ENCODE results near the gene SERP2. TPM values are rescaled to one million over a fixed set of nuclear protein-coding genes. Genes with fewer than 3 reads are reported as not detected.
A peak's percentile ranks its signal among the peaks of the same experiment; 100 is the strongest.
"Not testable (repeated sequence)": the region's sequence is repeated elsewhere in the genome, so short reads cannot be mapped to it uniquely, and the experiment has no call there.

SERP2 gene
- 1 to 10 TPM; 1.0 to 3.6 TPM for total RNA-seq

DNA sequence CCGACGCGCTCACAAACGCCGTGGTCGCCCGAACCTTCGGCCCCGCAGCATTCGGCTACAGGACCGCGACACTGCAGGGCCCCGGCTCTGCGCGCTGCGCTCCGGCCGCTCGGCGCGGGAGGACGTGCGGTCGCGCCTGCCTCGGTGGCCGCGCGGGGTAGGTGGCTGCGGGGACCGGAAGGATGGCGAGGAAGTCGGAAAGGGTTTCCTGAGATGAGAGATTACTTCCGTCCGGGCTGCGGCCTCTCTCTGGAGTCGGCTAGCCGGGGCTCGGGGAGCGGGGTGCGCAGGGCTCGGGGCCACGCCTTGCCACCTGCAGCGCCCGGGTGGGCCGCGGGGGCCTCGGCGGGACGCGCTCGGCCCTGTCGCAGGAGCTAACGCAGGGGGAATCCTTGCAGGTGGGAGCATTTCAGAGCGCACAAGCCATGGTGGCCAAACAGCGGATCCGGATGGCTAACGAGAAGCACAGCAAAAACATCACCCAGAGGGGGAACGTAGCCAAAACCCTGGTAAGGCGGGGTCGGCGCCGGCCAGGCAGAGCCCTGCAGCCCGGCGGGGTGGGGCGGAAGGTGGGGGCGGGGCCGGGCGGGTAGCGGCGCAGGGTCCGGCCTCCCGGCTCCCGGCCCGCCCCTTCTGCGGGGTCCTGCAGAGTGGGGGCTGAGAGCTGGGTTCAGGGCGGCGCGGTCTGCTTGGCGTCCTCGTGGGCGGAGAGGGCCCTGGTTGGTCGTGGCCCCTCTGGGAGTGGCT, at the start of gene SERP2:
Gene SERP2 (plus strand): TSS at position 224 of the 747 bp plus-strand sequence. CDS start 202 bp downstream, at position 426.
- H3K4me1 Mint-ChIP-seq (ENCODE audit: low read depth): peaks cover 26% of the 10 kb centered on the region
- ATAC-seq (replicated peaks in 1 of 2) (peak; percentile 57 to 58), DNase-seq (peak; percentile 28 to 35)
- H3K27me3 Mint-ChIP-seq (ENCODE audit: low read depth): peaks cover 34% of the 10 kb centered on the region
- no peak within 1 kb of the TSS for H3K27ac Mint-ChIP-seq
- H3K9me3 Mint-ChIP-seq: no peaks in the 10 kb centered on the region
- H3K36me3 Mint-ChIP-seq (ENCODE audit: insufficient read depth in 2 of 2): peaks cover 2 to 4% of the 10 kb centered on the region in 2 donors
- peak within 1 kb of the TSS; percentile 61 to 74 for H3K4me3 Mint-ChIP-seq

DNA sequence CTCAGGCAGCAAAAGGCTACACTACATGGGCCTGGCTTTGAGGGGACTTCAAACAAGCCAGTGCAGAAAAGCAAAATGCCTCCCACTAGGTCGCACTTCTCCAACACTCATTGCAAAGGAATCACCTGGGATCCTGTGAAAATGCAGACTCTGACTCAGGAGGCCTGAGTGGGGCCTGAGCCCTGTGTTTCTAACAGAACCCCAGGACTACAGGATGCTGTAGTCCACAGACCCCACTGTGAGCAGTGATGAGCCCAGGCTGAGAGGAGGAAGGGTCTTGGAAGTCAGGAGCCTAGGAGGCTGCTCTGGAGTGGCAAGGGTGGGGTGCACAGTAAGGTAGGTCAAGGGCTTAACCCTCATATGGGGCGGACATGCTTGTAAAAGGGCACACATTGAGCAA, 46.7 kb upstream of the SERP2 start:
- no peak overlapping the region for H3K4me3 Mint-ChIP-seq
- H3K27me3 Mint-ChIP-seq (ENCODE audit: low read depth): peaks cover 13% of the 10 kb centered on the region
- peaks cover 16% of the 10 kb centered on the region for H3K4me1 Mint-ChIP-seq (ENCODE audit: low read depth)
- H3K9me3 Mint-ChIP-seq: peaks cover 0 to 5% of the 10 kb centered on the region in 2 donors
- ATAC-seq (replicated peaks in 1 of 2): no peak
- H3K27ac Mint-ChIP-seq: no peak overlapping the region
- H3K36me3 Mint-ChIP-seq (ENCODE audit: insufficient read depth in 2 of 2): no peaks in the 10 kb centered on the region
- DNase-seq: no peak

- peaks cover 17% of the 10 kb centered on the region for H3K4me1 Mint-ChIP-seq (ENCODE audit: low read depth)
- not testable (repeated sequence) for H3K4me3 Mint-ChIP-seq; ATAC-seq (replicated peaks in 1 of 2); H3K36me3 Mint-ChIP-seq (ENCODE audit: insufficient read depth in 2 of 2); H3K9me3 Mint-ChIP-seq; DNase-seq; H3K27ac Mint-ChIP-seq
- H3K27me3 Mint-ChIP-seq (ENCODE audit: low read depth): peaks cover 13% of the 10 kb centered on the region
These were observed 44.6 kb upstream of the SERP2 start for GRCh38 chr13:44329041-44329440.

DNA sequence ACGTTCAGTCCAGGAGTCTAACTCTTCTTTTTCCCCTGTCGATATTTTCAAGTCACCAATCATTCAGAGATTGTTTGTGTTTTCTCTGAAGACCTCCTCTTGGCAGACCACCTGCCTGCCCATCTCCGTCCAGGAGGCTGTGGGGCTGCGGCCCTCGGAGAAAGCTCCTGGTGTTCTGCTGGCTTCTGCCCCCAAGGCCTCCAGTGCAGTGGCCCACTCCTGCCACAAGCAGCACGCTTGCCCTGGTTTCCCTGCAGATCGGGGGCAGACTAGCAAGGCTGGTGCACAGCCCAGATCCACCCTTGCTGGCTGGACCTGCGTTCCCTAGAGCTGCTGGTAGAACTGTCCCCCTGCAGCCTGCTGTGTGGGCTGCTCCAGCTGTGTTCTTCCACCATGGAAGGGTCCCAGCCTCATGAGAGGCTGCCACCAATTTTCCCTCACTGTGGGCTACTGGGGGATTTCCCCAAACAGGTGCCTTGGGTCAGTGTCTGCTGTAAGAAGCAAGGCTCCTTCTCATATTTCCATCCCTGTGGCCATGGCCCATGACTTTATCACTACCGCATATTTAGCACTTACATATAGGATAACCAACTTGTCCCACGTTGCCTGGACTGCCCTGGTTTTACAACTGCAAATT, 43.6 kb upstream of the SERP2 start:
- Mint-ChIP-seq H3K4me1 (ENCODE audit: low read depth) (peaks cover 21% of the 10 kb centered on the region), H3K27me3 (ENCODE audit: low read depth) (peaks cover 13% of the 10 kb centered on the region), H3K27ac (no peak overlapping the region), H3K9me3 (peaks cover 0 to 5% of the 10 kb centered on the region in 2 donors), H3K36me3 (ENCODE audit: insufficient read depth in 2 of 2) (no peaks in the 10 kb centered on the region), H3K4me3 (no peak overlapping the region)
- no peak for DNase-seq
- no peak for ATAC-seq (replicated peaks in 1 of 2)

- Mint-ChIP-seq H3K27me3 (ENCODE audit: low read depth) (peaks cover 13% of the 10 kb centered on the region), H3K36me3 (ENCODE audit: insufficient read depth in 2 of 2) (no peaks in the 10 kb centered on the region), H3K9me3 (peaks cover 0 to 5% of the 10 kb centered on the region in 2 donors), H3K27ac (no peak overlapping the region), H3K4me1 (ENCODE audit: low read depth) (peaks cover 21% of the 10 kb centered on the region), H3K4me3 (peak overlapping the region in 1 of 2 donors; percentile 19)
- DNase-seq (no peak), ATAC-seq (replicated peaks in 1 of 2) (peak; percentile 87 to 96)
These were observed 42.2 kb upstream of the SERP2 start for GRCh38 chr13:44331446-44331845.

DNA sequence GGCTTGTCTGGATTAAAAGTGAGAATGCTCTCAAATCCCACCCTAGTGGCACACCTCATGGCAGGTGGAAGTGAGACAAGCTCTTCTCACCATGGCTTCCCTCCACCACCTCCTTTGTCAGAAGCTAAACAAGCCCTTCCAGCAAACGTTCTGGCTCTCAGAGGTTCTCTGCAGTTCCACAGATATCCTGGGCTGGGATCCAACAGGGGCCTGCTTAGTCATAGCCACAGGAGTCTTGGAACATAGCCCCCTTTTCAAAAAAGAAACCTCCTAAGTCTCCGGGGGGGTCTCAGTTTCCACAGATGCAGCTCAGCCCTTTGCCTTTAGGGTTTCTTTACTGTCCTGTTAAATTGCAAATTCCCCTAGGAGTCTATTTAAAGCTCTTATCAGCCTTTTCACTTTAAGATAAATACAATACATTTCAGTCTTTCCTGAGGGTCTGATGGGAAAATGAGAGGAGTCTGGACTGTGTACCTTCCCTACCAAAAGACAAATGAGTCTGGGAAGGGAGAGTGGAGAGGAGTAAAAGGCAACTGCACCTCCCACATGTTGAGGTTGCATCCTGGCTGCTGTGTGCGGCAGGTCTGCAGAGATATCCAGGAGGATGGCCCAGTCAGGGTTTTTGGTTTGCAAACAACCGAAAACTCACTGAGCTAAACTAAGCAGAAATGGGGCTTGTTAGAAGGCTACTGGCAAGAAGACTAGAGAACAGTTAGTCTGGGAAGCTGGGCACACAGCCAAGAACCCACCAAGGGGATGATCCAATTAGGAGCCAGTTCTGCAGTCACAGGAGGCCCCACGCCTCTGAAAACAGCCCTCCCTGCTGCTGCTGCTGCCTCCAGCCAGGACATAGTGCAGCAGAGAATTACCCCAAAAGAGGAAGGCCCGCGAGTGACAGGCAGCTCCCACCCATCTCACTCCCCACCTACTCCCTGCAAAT, 41.4 kb upstream of the SERP2 start:
- no peaks in the 10 kb centered on the region for H3K36me3 Mint-ChIP-seq (ENCODE audit: insufficient read depth in 2 of 2)
- no peak overlapping the region for H3K4me3 Mint-ChIP-seq
- no peak for DNase-seq
- peaks cover 22% of the 10 kb centered on the region for H3K4me1 Mint-ChIP-seq (ENCODE audit: low read depth)
- H3K9me3 Mint-ChIP-seq: peaks cover 0 to 5% of the 10 kb centered on the region in 2 donors
- peaks cover 13% of the 10 kb centered on the region for H3K27me3 Mint-ChIP-seq (ENCODE audit: low read depth)
- H3K27ac Mint-ChIP-seq: no peak overlapping the region
- ATAC-seq (replicated peaks in 1 of 2): no peak

- Mint-ChIP-seq H3K4me1 (ENCODE audit: low read depth) (peaks cover 31% of the 10 kb centered on the region), H3K9me3 (no peaks in the 10 kb centered on the region), H3K36me3 (ENCODE audit: insufficient read depth in 2 of 2) (no peaks in the 10 kb centered on the region), H3K4me3 (no peak overlapping the region), H3K27ac (no peak overlapping the region), H3K27me3 (ENCODE audit: low read depth) (no peaks in the 10 kb centered on the region)
- ATAC-seq (replicated peaks in 1 of 2) (no peak), DNase-seq (no peak)
These were observed 39.5 kb upstream of the SERP2 start for GRCh38 chr13:44333950-44334655.

GRCh38 chr13:44334751-44335150, 38.9 kb upstream of the SERP2 start:
- Mint-ChIP-seq H3K9me3 (no peaks in the 10 kb centered on the region), H3K36me3 (ENCODE audit: insufficient read depth in 2 of 2) (no peaks in the 10 kb centered on the region), H3K4me3 (no peak overlapping the region)

GRCh38 chr13:44336934-44337333, 36.7 kb upstream of the SERP2 start:
- DNase-seq: no peak
- H3K4me3 Mint-ChIP-seq: no peak overlapping the region
- peaks cover 14% of the 10 kb centered on the region for H3K4me1 Mint-ChIP-seq (ENCODE audit: low read depth)
- H3K9me3 Mint-ChIP-seq: peaks cover 0 to 2% of the 10 kb centered on the region in 2 donors
- H3K27me3 Mint-ChIP-seq (ENCODE audit: low read depth): no peaks in the 10 kb centered on the region
- H3K36me3 Mint-ChIP-seq (ENCODE audit: insufficient read depth in 2 of 2): no peaks in the 10 kb centered on the region
- H3K27ac Mint-ChIP-seq: no peak overlapping the region
- ATAC-seq (replicated peaks in 1 of 2): no peak

More at GRCh38 chr13:44334751-44335150, 38.9 kb upstream of the SERP2 start:
- Mint-ChIP-seq H3K27me3 (ENCODE audit: low read depth) (no peaks in the 10 kb centered on the region), H3K4me1 (ENCODE audit: low read depth) (peaks cover 31% of the 10 kb centered on the region), H3K27ac (no peak overlapping the region)
- DNase-seq: no peak
- no peak for ATAC-seq (replicated peaks in 1 of 2)

GRCh38 chr13:44337581-44337980, 36.0 kb upstream of the SERP2 start:
- peaks cover 14% of the 10 kb centered on the region for H3K4me1 Mint-ChIP-seq (ENCODE audit: low read depth)

DNA sequence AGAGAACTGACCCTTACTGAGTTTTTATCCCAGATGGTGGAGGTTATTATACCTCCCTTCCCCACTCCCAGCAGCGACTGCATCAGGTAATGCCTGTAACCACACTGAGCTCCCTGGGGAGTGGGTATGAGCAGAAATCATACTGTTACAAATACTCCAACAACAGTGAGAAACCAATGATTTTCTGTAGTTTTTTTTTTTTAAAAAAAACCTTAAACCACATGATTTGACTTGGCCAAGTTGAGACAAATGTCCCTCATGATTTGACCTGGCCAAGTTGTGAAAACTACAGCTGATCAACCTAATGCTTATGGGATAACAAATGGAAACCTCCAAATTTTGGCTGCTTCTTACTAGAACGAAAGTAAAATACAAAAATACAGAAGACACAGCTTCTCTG, 33.1 kb upstream of the SERP2 start:
- ATAC-seq (replicated peaks in 1 of 2) (no peak), DNase-seq (no peak)
- Mint-ChIP-seq H3K36me3 (ENCODE audit: insufficient read depth in 2 of 2) (no peaks in the 10 kb centered on the region), H3K27me3 (ENCODE audit: low read depth) (no peaks in the 10 kb centered on the region), H3K4me3 (no peak overlapping the region), H3K9me3 (peaks cover 0 to 2% of the 10 kb centered on the region in 2 donors), H3K27ac (no peak overlapping the region), H3K4me1 (ENCODE audit: low read depth) (peaks cover 10% of the 10 kb centered on the region)

More at GRCh38 chr13:44337581-44337980, 36.0 kb upstream of the SERP2 start:
- ATAC-seq (replicated peaks in 1 of 2) (peak; percentile 65 to 70), DNase-seq (no peak)
- H3K27me3 Mint-ChIP-seq (ENCODE audit: low read depth): no peaks in the 10 kb centered on the region
- H3K9me3 Mint-ChIP-seq: peaks cover 0 to 2% of the 10 kb centered on the region in 2 donors
- H3K36me3 Mint-ChIP-seq (ENCODE audit: insufficient read depth in 2 of 2): no peaks in the 10 kb centered on the region
- H3K4me3 Mint-ChIP-seq: no peak overlapping the region
- no peak overlapping the region for H3K27ac Mint-ChIP-seq

DNA sequence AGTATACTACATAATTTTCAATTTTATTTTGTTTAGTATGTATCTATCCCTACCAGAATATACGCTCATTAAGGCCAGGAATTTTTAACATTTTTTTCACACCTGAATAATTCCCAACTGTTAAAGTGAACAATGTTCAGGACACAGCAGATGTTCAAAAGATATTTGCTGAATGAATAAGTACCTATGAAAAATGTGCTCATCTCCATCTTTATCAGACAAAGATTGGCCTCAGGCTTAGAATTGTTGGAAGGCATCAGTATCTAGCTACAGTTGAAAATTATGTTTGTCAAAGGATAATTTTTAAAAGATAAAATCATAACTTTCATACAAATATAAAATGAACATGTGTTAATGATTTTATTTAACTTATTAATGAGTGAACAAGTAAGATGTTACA, 30.9 kb upstream of the SERP2 start:
- ATAC-seq (replicated peaks in 1 of 2): no peak
- peaks cover 3% of the 10 kb centered on the region for H3K4me1 Mint-ChIP-seq (ENCODE audit: low read depth)
- no peaks in the 10 kb centered on the region for H3K36me3 Mint-ChIP-seq (ENCODE audit: insufficient read depth in 2 of 2)
- H3K27me3 Mint-ChIP-seq (ENCODE audit: low read depth): no peaks in the 10 kb centered on the region
- H3K27ac Mint-ChIP-seq: no peak overlapping the region
- peaks cover 0 to 2% of the 10 kb centered on the region in 2 donors for H3K9me3 Mint-ChIP-seq
- no peak overlapping the region for H3K4me3 Mint-ChIP-seq
- DNase-seq: no peak

Measured in activated T-cell treated with anti-CD3 and anti-CD28 coated beads, Interleukin-2, amount 50 U/mL, for 72 hours (primary cell).